PC-3 (cell line): ENCODE data around the gene KDM3A.

Experiments used
- CTCF ChIP-seq: fragments of 300-600 bp; sonication (generic); conservative IDR thresholded peaks from 2 replicates; pipeline ENCODE4 v1.5.1; 2017; ENCODE audit warnings: antibody characterized with exemption, low read depth, mild to moderate bottlenecking, low read length
- EZH2 ChIP-seq: fragments of 300-600 bp; sonication (generic); IDR thresholded peaks from one replicate; pipeline ENCODE4 v1.6.1; 2017; ENCODE audit warnings: antibody characterized with exemption, mild to moderate bottlenecking, low read length; ENCODE audit not compliant: unreplicated experiment

GRCh38 chr2:86489542-86489941 is 48.4 kb downstream of the KDM3A start:
- TF ChIP-seq CTCF (no peak), EZH2 (no peak)
